ENCODE data around the gene CCNJ.

The CCNJ gene

GRCh38 chr10:96092999-96093767 lies 49.8 kb downstream of the CCNJ start:
- in situ Hi-C loops (cut with MboI; ENCODE audit: low sequenced_read_pairs, unreplicated experiment), result no loop called here
- DNase-seq (ENCODE audit: low spot score), result no peak
- TF ChIP-seq, protein P1, sequence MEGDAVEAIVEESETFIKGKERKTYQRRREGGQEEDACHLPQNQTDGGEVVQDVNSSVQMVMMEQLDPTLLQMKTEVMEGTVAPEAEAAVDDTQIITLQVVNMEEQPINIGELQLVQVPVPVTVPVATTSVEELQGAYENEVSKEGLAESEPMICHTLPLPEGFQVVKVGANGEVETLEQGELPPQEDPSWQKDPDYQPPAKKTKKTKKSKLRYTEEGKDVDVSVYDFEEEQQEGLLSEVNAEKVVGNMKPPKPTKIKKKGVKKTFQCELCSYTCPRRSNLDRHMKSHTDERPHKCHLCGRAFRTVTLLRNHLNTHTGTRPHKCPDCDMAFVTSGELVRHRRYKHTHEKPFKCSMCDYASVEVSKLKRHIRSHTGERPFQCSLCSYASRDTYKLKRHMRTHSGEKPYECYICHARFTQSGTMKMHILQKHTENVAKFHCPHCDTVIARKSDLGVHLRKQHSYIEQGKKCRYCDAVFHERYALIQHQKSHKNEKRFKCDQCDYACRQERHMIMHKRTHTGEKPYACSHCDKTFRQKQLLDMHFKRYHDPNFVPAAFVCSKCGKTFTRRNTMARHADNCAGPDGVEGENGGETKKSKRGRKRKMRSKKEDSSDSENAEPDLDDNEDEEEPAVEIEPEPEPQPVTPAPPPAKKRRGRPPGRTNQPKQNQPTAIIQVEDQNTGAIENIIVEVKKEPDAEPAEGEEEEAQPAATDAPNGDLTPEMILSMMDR (IDR thresholded peaks at IDR 0.05; ENCODE audit: borderline replicate concordance, control extremely low read depth, extremely low read depth, insufficient read depth, missing control alignments), result no peak

- no peak for DNase-seq (ENCODE audit: low spot score)
Measured at GRCh38 chr10:96093948-96094347, 50.6 kb downstream of the CCNJ start.

DNA sequence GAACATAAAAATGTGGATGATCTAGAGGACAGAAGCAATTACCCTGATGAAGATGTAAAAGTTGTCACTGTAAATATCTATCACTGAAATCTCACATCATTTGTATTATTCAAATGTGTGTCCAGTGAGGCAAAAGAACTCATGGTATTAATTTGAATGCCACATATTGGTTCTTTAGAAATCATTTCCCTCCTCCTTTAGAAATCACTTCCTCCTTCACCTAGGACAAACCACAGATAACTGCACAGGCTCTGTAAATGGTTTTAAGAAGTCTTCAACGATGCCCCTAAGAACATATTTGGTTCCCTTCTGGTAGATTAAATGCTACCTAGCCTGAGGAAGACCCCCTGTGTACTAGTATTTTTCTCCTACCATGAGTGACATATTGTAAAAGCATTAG lies 53.6 kb downstream of the CCNJ start:
- DNase-seq (ENCODE audit: low spot score), result no peak
- TF ChIP-seq, protein P1 (IDR thresholded peaks at IDR 0.05; ENCODE audit: borderline replicate concordance, control extremely low read depth, extremely low read depth, insufficient read depth, missing control alignments), result no peak
- in situ Hi-C loops (cut with MboI; ENCODE audit: low sequenced_read_pairs, unreplicated experiment), result no loop called here

More at GRCh38 chr10:96093948-96094347, 50.6 kb downstream of the CCNJ start:
- in situ Hi-C loops (cut with MboI; ENCODE audit: low sequenced_read_pairs, unreplicated experiment), result no loop called here
- TF ChIP-seq, protein P1 (IDR thresholded peaks at IDR 0.05; ENCODE audit: borderline replicate concordance, control extremely low read depth, extremely low read depth, insufficient read depth, missing control alignments), result no peak

GRCh38 chr10:96097865-96098264 lies 54.5 kb downstream of the CCNJ start:
- TF ChIP-seq, protein P1 (IDR thresholded peaks at IDR 0.05; ENCODE audit: borderline replicate concordance, control extremely low read depth, extremely low read depth, insufficient read depth, missing control alignments), result no peak
- DNase-seq (ENCODE audit: low spot score), result no peak
- in situ Hi-C loops (cut with MboI; ENCODE audit: low sequenced_read_pairs, unreplicated experiment), result no loop called here

GRCh38 chr10:96107623-96108038 lies 64.2 kb downstream of the CCNJ start:
- DNase-seq (ENCODE audit: low spot score), result no peak
- in situ Hi-C loops (cut with MboI; ENCODE audit: low sequenced_read_pairs, unreplicated experiment), result no loop called here
- TF ChIP-seq, protein P1 (IDR thresholded peaks at IDR 0.05; ENCODE audit: borderline replicate concordance, control extremely low read depth, extremely low read depth, insufficient read depth, missing control alignments), result no peak
